ENCODE results near the gene BUB1B. TPM values are rescaled to one million over a fixed set of nuclear protein-coding genes. Genes with fewer than 3 reads are reported as not detected.
A peak's percentile ranks its signal among the peaks of the same experiment; 100 is the strongest.

The BUB1B gene
- total and polyA plus RNA-seq, 9 of the 15 experiments (the other 6 are each of a cell fraction or from before 2014, with no cell fraction given), result 28.7 to 113 (median 82.2) TPM

GRCh38 chr15:40150163-40150925 lies 10.5 kb upstream of the BUB1B start:
- no peak overlapping the region for H3K4me3 ChIP-seq

More at GRCh38 chr15:40150163-40150925, 10.5 kb upstream of the BUB1B start:
- ATAC-seq (no peak), FAIRE-seq (no peak), DNase-seq (ENCODE audit: extremely low read depth in 1 of 4, low spot score in 3 of 4) (no peak)
- ChIA-PET POLR2A (interaction anchor here (1.2 kb wide), 1 partner anchor 11 kb away, joined by 3 read pairs; the partner anchor contains the start of gene BUB1B), CTCF (ENCODE audit: low intra/inter-chr PET ratio) (no interaction called here)
- Histone ChIP-seq H3K36me3 (ENCODE audit: control insufficient read depth, insufficient read depth, low read length) (no peaks in the 10 kb centered on the region), H3K9ac (ENCODE audit: insufficient read depth in 1 of 2, low read depth in 2 of 2, low read length in 2 of 2) (0 out of 4 replicates have a peak overlapping the region, but pooled peaks of 1 of the 2 experiments have one; percentile 9), H2AFZ (ENCODE audit: low read depth, low read length) (peak overlapping the region; percentile 46), H3K9me3 (replicated peaks; ENCODE audit: control insufficient read depth, insufficient read depth, low read depth, low read length) (no peaks in the 10 kb centered on the region), H3K27ac (ENCODE audit: extremely low read depth, low read depth, low read length) (no peak overlapping the region), H4K20me1 (replicated peaks; ENCODE audit: control insufficient read depth, insufficient read depth, low read length) (no peaks in the 10 kb centered on the region), H3K79me2 (ENCODE audit: control insufficient read depth, insufficient read depth, low read length) (no peaks in the 10 kb centered on the region), H3K27me3 (ENCODE audit: control insufficient read depth in 2 of 2, insufficient read depth in 2 of 2, low read length in 2 of 2) (0 out of 5 replicates have a peak, but pooled peaks cover 0 to 3% of the 10 kb centered on the region in 2 experiments), H3K9me1 (ENCODE audit: control insufficient read depth, insufficient read depth, low read length) (no peaks in the 10 kb centered on the region), H3K4me1 (replicated peaks in 1 of 2; ENCODE audit: control insufficient read depth in 2 of 2, insufficient read depth in 2 of 2, low read length in 2 of 2) (no peaks in the 10 kb centered on the region), H3K4me2 (ENCODE audit: insufficient read depth, low read length) (no peak overlapping the region)
- 11% methylated on average over 9 of the region's 9 CpGs for WGBS (ENCODE audit: insufficient coverage, low coverage, missing lambda C conversion rate)
- no TSS peak for BruUV-seq (replicated peaks)
- intact Hi-C loops (cut with micrococcal nuclease) (no loop called here), in situ Hi-C loops (cut with MboI) (loop anchor here (5.0 kb wide), 1 partner anchor 98 kb away; no protein-coding TSS in a partner anchor)
- TF ChIP-seq E2F8 (IDR thresholded peaks at IDR 0.05; ENCODE audit: low read depth, partially characterized antibody), result no peak
- TF ChIP-seq TCF15 (CRISPR knock-in tag; IDR thresholded peaks at IDR 0.05), result no peak
- TF ChIP-seq NFIC (IDR thresholded peaks at IDR 0.05), result peak; percentile 70
- TF ChIP-seq TBP (optimal IDR thresholded peaks at IDR 0.05; ENCODE audit: low read depth, low read length), result no peak

Data from K562 (cell line).